NCI-H1930 (cell line): ENCODE data around the gene C3orf20.

Source experiments
- DNase-seq, 2 experiments: peaks; one replicate each; lab custom pipeline; 2025; lab: John Stamatoyannopoulos, UW

C3orf20 gene

GRCh38 chr3:14758959-14759358 is 84.0 kb downstream of the C3orf20 start:
- no peak for DNase-seq

GRCh38 chr3:14760185-14760584 is 85.2 kb downstream of the C3orf20 start:
- DNase-seq: no peak

- DNase-seq: no peak
These were observed 86.3 kb downstream of the C3orf20 start for GRCh38 chr3:14761121-14761672.

GRCh38 chr3:14761866-14762265 is 86.9 kb downstream of the C3orf20 start:
- DNase-seq: no peak

- DNase-seq: no peak
These were observed 87.8 kb downstream of the C3orf20 start for GRCh38 chr3:14762701-14763100.

GRCh38 chr3:14764331-14765059 is 89.6 kb downstream of the C3orf20 start:
- DNase-seq: no peak

GRCh38 chr3:14765060-14765400 is 90.1 kb downstream of the C3orf20 start:
- no peak for DNase-seq

- no peak for DNase-seq
These were observed 90.9 kb downstream of the C3orf20 start for GRCh38 chr3:14765576-14766427.

GRCh38 chr3:14766428-14767244 is 91.7 kb downstream of the C3orf20 start:
- DNase-seq: no peak

GRCh38 chr3:14767245-14768051 is 92.5 kb downstream of the C3orf20 start:
- no peak for DNase-seq

- no peak for DNase-seq
These were observed 93.3 kb downstream of the C3orf20 start for GRCh38 chr3:14768182-14768790.

GRCh38 chr3:14768881-14769280 is 93.9 kb downstream of the C3orf20 start:
- DNase-seq: no peak

GRCh38 chr3:14769544-14770325 is 94.8 kb downstream of the C3orf20 start:
- DNase-seq: no peak

GRCh38 chr3:14770591-14770990 is 95.7 kb downstream of the C3orf20 start:
- no peak for DNase-seq

- no peak for DNase-seq
These were observed 96.9 kb downstream of the C3orf20 start for GRCh38 chr3:14771593-14772497.

- DNase-seq: no peak
These were observed 97.7 kb downstream of the C3orf20 start for GRCh38 chr3:14772533-14773138.

- no peak for DNase-seq
These were observed 98.3 kb downstream of the C3orf20 start for GRCh38 chr3:14773281-14773680.

- no peak for DNase-seq
These were observed 98.8 kb downstream of the C3orf20 start for GRCh38 chr3:14773691-14774128.

- DNase-seq: no peak
These were observed 99.5 kb downstream of the C3orf20 start for GRCh38 chr3:14774431-14774830.
